ENCODE results near the gene TRAFD1. TPM values are rescaled to one million over a fixed set of nuclear protein-coding genes. Genes with fewer than 3 reads are reported as not detected.

TRAFD1 gene
- total and polyA plus RNA-seq, 2 of the 13 experiments (the other 11 are each of a cell fraction or from before 2014, with no cell fraction given): 9.5 to 20.9 TPM

DNA sequence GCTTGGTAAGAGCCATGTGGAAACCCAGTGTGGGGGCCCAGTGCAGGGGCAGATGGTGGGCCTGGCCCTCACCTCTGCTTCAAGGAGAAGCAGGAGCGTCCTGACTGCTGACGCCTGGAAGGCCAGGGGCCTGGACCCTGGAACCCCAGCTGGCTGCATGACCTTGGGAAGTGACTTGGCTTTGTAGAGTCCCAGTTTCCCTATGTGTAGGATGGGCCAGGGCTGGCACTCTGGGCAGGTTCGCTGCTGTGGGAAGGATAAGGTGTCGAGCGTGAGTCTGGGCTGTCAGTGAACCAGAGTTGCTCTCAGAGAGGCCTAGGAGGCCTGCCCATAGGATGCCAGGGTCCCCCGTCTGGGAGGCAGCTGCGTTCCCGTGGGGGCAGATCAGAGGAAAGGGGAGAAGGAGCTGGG, 43.2 kb downstream of the TRAFD1 start:
- no peak overlapping the region for H3K27ac ChIP-seq (ENCODE audit: extremely low read length, insufficient read depth, low read length)
- no peak; the same call in 1 of the 3 replicates for ATAC-seq
- POLR2A ChIA-PET: no interaction called here
- H3K9me3 ChIP-seq (ENCODE audit: low read length): no peaks in the 10 kb centered on the region
- H3K9ac ChIP-seq (ENCODE audit: insufficient read depth, low read depth, low read length): no peak overlapping the region
- no peak for DNase-seq (ENCODE audit: low spot score)
- CTCF ChIA-PET (ENCODE audit: low intra/inter-chr PET ratio, low total read pairs): no interaction called here
- no peak overlapping the region for H3K4me3 ChIP-seq (replicated peaks in 1 of 3; ENCODE audit: insufficient read depth in 1 of 3, low read depth in 2 of 3, low read length in 3 of 3)
- no peaks in the 10 kb centered on the region for H3K79me2 ChIP-seq (ENCODE audit: insufficient read depth, low read length)
- in situ Hi-C loops (cut with HindIII; ENCODE audit: extremely low pct_ligation_motif_present, low pct_unique_long_range_greater_than_20kb) (no loop called here), intact Hi-C loops (cut with micrococcal nuclease; ENCODE audit: unreplicated experiment) (no loop called here)
- H3K36me3 ChIP-seq (replicated peaks in 1 of 2; ENCODE audit: control insufficient read depth in 1 of 2, insufficient read depth in 2 of 2, low read length in 2 of 2): peaks cover 0 to 4% of the 10 kb centered on the region in 2 experiments; a peak in 2 of 5 replicates
- H2AFZ ChIP-seq (ENCODE audit: low read length): no peak overlapping the region
- FAIRE-seq: no peak
- BruUV-seq (replicated peaks): no TSS peak
- no peak overlapping the region for H3K4me2 ChIP-seq (ENCODE audit: low read depth, low read length)
- TF ChIP-seq FOXP1 (IDR thresholded peaks at IDR 0.05): no peak
- TF ChIP-seq FOXP1 (CRISPR knock-in tag; IDR thresholded peaks at IDR 0.05): no peak
- TF ChIP-seq ZNF510 (CRISPR knock-in tag; IDR thresholded peaks at IDR 0.05; ENCODE audit: low read depth): no peak
- TF ChIP-seq AHR (CRISPR knock-in tag; IDR thresholded peaks at IDR 0.05): no peak
- TF ChIP-seq EHMT2 (IDR thresholded peaks at IDR 0.05; ENCODE audit: borderline replicate concordance, low read depth, low read length): no peak
- TF ChIP-seq ZFP1 (CRISPR knock-in tag; IDR thresholded peaks at IDR 0.05): no peak
- TF ChIP-seq ZNF674 (CRISPR knock-in tag; IDR thresholded peaks at IDR 0.05; ENCODE audit: low read depth): no peak
- TF ChIP-seq MEIS2 (CRISPR knock-in tag; IDR thresholded peaks at IDR 0.05): no peak
- TF ChIP-seq, protein P1, sequence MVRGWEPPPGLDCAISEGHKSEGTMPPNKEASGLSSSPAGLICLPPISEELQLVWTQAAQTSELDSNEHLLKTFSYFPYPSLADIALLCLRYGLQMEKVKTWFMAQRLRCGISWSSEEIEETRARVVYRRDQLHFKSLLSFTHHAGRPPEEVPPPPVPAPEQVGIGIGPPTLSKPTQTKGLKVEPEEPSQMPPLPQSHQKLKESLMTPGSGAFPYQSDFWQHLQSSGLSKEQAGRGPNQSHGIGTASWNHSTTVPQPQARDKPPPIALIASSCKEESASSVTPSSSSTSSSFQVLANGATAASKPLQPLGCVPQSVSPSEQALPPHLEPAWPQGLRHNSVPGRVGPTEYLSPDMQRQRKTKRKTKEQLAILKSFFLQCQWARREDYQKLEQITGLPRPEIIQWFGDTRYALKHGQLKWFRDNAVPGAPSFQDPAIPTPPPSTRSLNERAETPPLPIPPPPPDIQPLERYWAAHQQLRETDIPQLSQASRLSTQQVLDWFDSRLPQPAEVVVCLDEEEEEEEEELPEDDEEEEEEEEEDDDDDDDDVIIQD (CRISPR knock-in tag; IDR thresholded peaks at IDR 0.05; ENCODE audit: low read depth): no peak
- TF ChIP-seq TBL1XR1 (IDR thresholded peaks at IDR 0.05; ENCODE audit: borderline replicate concordance, low read length, partially characterized antibody): no peak
- TF ChIP-seq ZSCAN30 (CRISPR knock-in tag; IDR thresholded peaks at IDR 0.05): no peak
- TF ChIP-seq, protein P2, sequence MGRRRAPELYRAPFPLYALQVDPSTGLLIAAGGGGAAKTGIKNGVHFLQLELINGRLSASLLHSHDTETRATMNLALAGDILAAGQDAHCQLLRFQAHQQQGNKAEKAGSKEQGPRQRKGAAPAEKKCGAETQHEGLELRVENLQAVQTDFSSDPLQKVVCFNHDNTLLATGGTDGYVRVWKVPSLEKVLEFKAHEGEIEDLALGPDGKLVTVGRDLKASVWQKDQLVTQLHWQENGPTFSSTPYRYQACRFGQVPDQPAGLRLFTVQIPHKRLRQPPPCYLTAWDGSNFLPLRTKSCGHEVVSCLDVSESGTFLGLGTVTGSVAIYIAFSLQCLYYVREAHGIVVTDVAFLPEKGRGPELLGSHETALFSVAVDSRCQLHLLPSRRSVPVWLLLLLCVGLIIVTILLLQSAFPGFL (CRISPR knock-in tag; IDR thresholded peaks at IDR 0.05): no peak
- no peak for TF ChIP-seq ZNF496 (CRISPR knock-in tag; IDR thresholded peaks at IDR 0.05; ENCODE audit: insufficient replicate concordance)
- TF ChIP-seq SRSF9 (IDR thresholded peaks at IDR 0.05; ENCODE audit: borderline replicate concordance, insufficient read depth, low read depth, low read length, poor library complexity, severe bottlenecking): no peak
- no peak for TF ChIP-seq DNMT1 (CRISPR knock-in tag; IDR thresholded peaks at IDR 0.05)
- no peak for TF ChIP-seq PITX1 (CRISPR knock-in tag; IDR thresholded peaks at IDR 0.05)
- TF ChIP-seq, protein P3, sequence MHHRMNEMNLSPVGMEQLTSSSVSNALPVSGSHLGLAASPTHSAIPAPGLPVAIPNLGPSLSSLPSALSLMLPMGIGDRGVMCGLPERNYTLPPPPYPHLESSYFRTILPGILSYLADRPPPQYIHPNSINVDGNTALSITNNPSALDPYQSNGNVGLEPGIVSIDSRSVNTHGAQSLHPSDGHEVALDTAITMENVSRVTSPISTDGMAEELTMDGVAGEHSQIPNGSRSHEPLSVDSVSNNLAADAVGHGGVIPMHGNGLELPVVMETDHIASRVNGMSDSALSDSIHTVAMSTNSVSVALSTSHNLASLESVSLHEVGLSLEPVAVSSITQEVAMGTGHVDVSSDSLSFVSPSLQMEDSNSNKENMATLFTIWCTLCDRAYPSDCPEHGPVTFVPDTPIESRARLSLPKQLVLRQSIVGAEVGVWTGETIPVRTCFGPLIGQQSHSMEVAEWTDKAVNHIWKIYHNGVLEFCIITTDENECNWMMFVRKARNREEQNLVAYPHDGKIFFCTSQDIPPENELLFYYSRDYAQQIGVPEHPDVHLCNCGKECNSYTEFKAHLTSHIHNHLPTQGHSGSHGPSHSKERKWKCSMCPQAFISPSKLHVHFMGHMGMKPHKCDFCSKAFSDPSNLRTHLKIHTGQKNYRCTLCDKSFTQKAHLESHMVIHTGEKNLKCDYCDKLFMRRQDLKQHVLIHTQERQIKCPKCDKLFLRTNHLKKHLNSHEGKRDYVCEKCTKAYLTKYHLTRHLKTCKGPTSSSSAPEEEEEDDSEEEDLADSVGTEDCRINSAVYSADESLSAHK (CRISPR knock-in tag; IDR thresholded peaks at IDR 0.05; ENCODE audit: borderline replicate concordance): no peak
- TF ChIP-seq ZKSCAN8 (CRISPR knock-in tag; IDR thresholded peaks at IDR 0.05; ENCODE audit: borderline replicate concordance): no peak
- no peak for TF ChIP-seq ZFYVE20 (CRISPR knock-in tag; IDR thresholded peaks at IDR 0.05; ENCODE audit: borderline replicate concordance, low read depth)
- TF ChIP-seq, protein P4, sequence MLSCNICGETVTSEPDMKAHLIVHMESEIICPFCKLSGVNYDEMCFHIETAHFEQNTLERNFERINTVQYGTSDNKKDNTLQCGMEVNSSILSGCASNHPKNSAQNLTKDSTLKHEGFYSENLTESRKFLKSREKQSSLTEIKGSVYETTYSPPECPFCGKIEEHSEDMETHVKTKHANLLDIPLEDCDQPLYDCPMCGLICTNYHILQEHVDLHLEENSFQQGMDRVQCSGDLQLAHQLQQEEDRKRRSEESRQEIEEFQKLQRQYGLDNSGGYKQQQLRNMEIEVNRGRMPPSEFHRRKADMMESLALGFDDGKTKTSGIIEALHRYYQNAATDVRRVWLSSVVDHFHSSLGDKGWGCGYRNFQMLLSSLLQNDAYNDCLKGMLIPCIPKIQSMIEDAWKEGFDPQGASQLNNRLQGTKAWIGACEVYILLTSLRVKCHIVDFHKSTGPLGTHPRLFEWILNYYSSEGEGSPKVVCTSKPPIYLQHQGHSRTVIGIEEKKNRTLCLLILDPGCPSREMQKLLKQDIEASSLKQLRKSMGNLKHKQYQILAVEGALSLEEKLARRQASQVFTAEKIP (CRISPR knock-in tag; IDR thresholded peaks at IDR 0.05; ENCODE audit: borderline replicate concordance): no peak
- H3K27me3 ChIP-seq (ENCODE audit: control insufficient read depth in 1 of 2, insufficient read depth in 2 of 2, low read length in 2 of 2): no peaks in the 10 kb centered on the region
- H3K4me1 ChIP-seq (ENCODE audit: insufficient read depth, low read length): no peaks in the 10 kb centered on the region
- WGBS (ENCODE audit: low lambda C conversion rate): 68% methylated on average over 4 of the region's 8 CpGs
- H4K20me1 ChIP-seq (ENCODE audit: insufficient read depth, low read length): no peaks in the 10 kb centered on the region
